Sigmoid colon (tissue), 4 donors: ENCODE data around the gene CFHR1.

Source experiments
- CTCF ChIP-seq, 4 experiments: fragments of 450-650 bp in 3 of 4; fragments of 200-600 bp in 1 of 4; IDR thresholded peaks; one replicate each; pipeline ENCODE4 v1.5.1; 2016 to 2019; ENCODE audit warnings: antibody characterized with exemption in 4 of 4, mild to moderate bottlenecking in 3 of 4, moderate library complexity in 2 of 4
- POLR2A ChIP-seq, 2 donors: fragments of 450-650 bp; IDR thresholded peaks; one replicate each; pipeline ENCODE4 v1.6.1; 2016; ENCODE audit warnings: antibody characterized with exemption in 2 of 2, mild to moderate bottlenecking in 2 of 2, moderate library complexity in 2 of 2
- POLR2AphosphoS5 ChIP-seq, 4 donors: sonication (generic); formaldehyde crosslinking; IDR thresholded peaks; one replicate each; pipeline ENCODE4 v1.6.1; 2017; ENCODE audit warnings: antibody characterized with exemption in 4 of 4

GRCh38 chr1:196877964-196878363 lies 58.4 kb downstream of the CFHR1 start:
- no peak for TF ChIP-seq CTCF (IDR thresholded peaks at IDR 0.05)
- TF ChIP-seq POLR2AphosphoS5 (IDR thresholded peaks at IDR 0.05): no peak
- TF ChIP-seq POLR2A (IDR thresholded peaks at IDR 0.05): no peak
